OCI-LY7 (cell line): ENCODE data around the gene GNPDA2. TPM values are rescaled to one million over a fixed set of nuclear protein-coding genes. Genes with fewer than 3 reads are reported as not detected.
A peak's percentile ranks its signal among the peaks of the same experiment; 100 is the strongest.

ENCODE experiments used
- BruUV-seq: library from RNA; stranded (reverse); fragments of 400-500 nt; replicated peaks from 2 replicates; lab custom pipeline; 2021; lab: Mats Ljungman, UMichigan
- CTCF ChIA-PET: fragments of 300-600 bp; sonication (Branson Sonifier 250); formaldehyde crosslinking; loops from one replicate; lab custom pipeline; 2022; ENCODE audit warnings: antibody characterized with exemption; ENCODE audit not compliant: unreplicated experiment; lab: Charles Lee
- POLR2A ChIA-PET: fragments of 300-600 bp; sonication (Branson Sonifier 250); formaldehyde crosslinking; loops from one replicate; lab custom pipeline; 2022; ENCODE audit warnings: antibody characterized with exemption; lab: Charles Lee
- DNase-seq: peaks from one replicate; pipeline ENCODE4 v3.0.0-alpha.2; 2015; ENCODE audit warnings: low spot score
- H2AFZ ChIP-seq: fragments of 200-600 bp; sonication (generic), shearing (Covaris generic); 2 replicates; pipeline ENCODE4 v1.6.1; 2014; ENCODE audit warnings: mild to moderate bottlenecking, antibody characterized with exemption, low read length, moderate library complexity
- H3K27ac ChIP-seq: fragments of 200-600 bp; sonication (generic); 2 replicates; pipeline ENCODE4 v1.5.1; 2014; ENCODE audit warnings: mixed run types, low read depth, mild to moderate bottlenecking, moderate library complexity, low read length, inconsistent platforms; ENCODE audit not compliant: poor library complexity, severe bottlenecking
- H3K36me3 ChIP-seq: fragments of 200-600 bp; sonication (generic); 2 replicates; pipeline ENCODE4 v1.6.1; 2014; ENCODE audit warnings: mild to moderate bottlenecking, antibody characterized with exemption, low read length, moderate library complexity, mixed read lengths; ENCODE audit not compliant: insufficient read depth
- H3K4me1 ChIP-seq: fragments of 200-600 bp; sonication (generic); 2 replicates; pipeline ENCODE4 v1.5.1; 2014; ENCODE audit warnings: mild to moderate bottlenecking, low read length; ENCODE audit not compliant: insufficient read depth, poor library complexity, severe bottlenecking
- H3K4me2 ChIP-seq: fragments of 200-600 bp; sonication (generic); 2 replicates; pipeline ENCODE4 v1.6.1; 2014; ENCODE audit warnings: mild to moderate bottlenecking, low read length
- H3K4me3 ChIP-seq: fragments of 200-600 bp; sonication (generic); 2 replicates; pipeline ENCODE4 v1.5.1; 2014; ENCODE audit warnings: mild to moderate bottlenecking, low read depth, low read length; ENCODE audit not compliant: poor library complexity, severe bottlenecking
- H3K79me2 ChIP-seq: fragments of 200-600 bp; sonication (generic); 2 replicates; pipeline ENCODE4 v1.6.1; 2016; ENCODE audit warnings: low read depth, mild to moderate bottlenecking, low read length, moderate library complexity, mixed read lengths; ENCODE audit not compliant: insufficient read depth
- H3K9me2 ChIP-seq: fragments of 200-600 bp; sonication (generic); 2 replicates; pipeline ENCODE4 v1.6.1; 2016; ENCODE audit warnings: mild to moderate bottlenecking, low read length, mixed read lengths; ENCODE audit not compliant: insufficient read depth
- H3K9me3 ChIP-seq: fragments of 200-600 bp; sonication (generic); 2 replicates; pipeline ENCODE4 v1.6.1; 2014; ENCODE audit warnings: mild to moderate bottlenecking, mixed run types, low read length, mixed read lengths
- H4K20me1 ChIP-seq: fragments of 200-600 bp; sonication (generic); 2 replicates; pipeline ENCODE4 v1.6.1; 2014; ENCODE audit warnings: mild to moderate bottlenecking, antibody characterized with exemption, low read length, moderate library complexity, mixed read lengths; ENCODE audit not compliant: insufficient read depth
- EZH2phosphoT487 ChIP-seq: fragments of 200-600 bp; sonication (generic); IDR thresholded peaks from 2 replicates; pipeline ENCODE4 v1.6.1; 2018; ENCODE audit warnings: low read depth, borderline replicate concordance, mild to moderate bottlenecking, mixed run types, antibody characterized with exemption, low read length, moderate library complexity, mixed read lengths
- intact Hi-C: fragments of 100-400 bp; cut with micrococcal nuclease; formaldehyde crosslinking; loops from one replicate; pipeline ENCODE4 v1.10.0; 2022; ENCODE audit not compliant: unreplicated experiment
- total RNA-seq, 2 experiments: library from RNA; depleted of rRNA in 1 of 2; stranded (reverse); fragments of >200 nt in 1 of 2; shearing (Covaris generic) in 1 of 2; gene quantifications; 2 replicates each; pipeline ENCODE4 v1.2.3, GENCODE V29; 2014 to 2022
- TF ChIP-seq, protein P1 (sequence below): fragments of 200-600 bp; sonication (generic); conservative IDR thresholded peaks from 2 replicates; pipeline ENCODE4 v1.5.1; 2014; ENCODE audit warnings: mild to moderate bottlenecking, antibody characterized with exemption, low read length, moderate library complexity, mixed read lengths

GNPDA2 gene
- total RNA-seq, 2 experiments from 2014 or later: 10.1 to 12.1 TPM

DNA sequence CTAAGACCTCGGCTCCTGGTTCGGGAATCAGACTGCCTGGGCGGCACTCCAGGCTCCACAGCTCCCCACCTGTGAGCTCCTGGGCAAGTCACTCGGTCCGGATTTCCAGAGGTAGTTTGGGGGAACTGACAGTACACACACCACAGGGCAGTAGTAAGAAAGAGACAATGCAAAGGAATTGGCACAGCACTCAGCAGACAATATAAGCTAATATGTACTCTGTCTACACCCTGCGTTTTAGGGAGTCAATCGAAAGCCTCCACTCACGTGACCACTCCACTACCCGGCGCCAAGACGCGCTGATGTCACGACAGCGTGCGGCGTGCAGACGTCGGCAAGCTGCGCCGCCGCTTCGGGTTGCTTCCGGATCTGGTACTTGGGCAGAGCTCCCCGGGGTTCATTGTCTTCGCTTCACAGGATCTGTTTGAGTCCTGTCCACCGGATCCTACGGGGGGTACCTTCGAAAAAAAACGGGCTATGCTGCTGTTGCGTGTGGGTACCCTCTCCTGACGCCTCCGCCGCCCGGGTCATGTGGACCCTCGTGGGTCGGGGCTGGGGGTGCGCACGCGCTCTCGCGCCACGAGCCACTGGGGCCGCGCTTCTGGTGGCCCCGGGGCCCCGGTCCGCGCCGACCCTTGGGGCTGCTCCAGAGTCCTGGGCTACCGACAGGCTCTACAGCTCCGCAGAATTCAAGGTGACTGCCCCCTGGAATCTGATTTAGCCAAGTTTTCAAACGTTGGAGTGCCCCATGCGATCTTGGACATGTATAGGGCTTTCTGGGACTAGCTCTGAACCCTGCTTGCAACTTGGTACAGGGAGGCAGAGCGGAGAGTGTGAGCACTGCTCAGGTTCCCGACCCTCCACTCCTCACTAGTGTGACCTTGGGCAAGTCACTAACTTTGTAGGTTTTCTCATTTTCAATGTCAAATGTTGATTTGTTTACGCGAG, 48.0 kb downstream of the GNPDA2 start, which contains the start of gene GUF1:
Gene GUF1, plus strand, starts transcription at position 327 of the 948 bp plus-strand sequence. Its CDS starts 203 bp downstream, at position 530.
- Histone ChIP-seq H4K20me1 (peaks cover 25% of the 10 kb centered on the region; the same call in 1 of the 2 replicates), H3K27ac (peak within 1 kb of the TSS; percentile 57), H3K4me2 (peak within 1 kb of the TSS; percentile 90), H3K36me3 (peaks cover 28% of the 10 kb centered on the region), H3K4me1 (peaks cover 23% of the 10 kb centered on the region), H3K4me3 (peak within 1 kb of the TSS; percentile 85), H2AFZ (peak within 1 kb of the TSS; percentile 96), H3K9me2 (no peaks in the 10 kb centered on the region), H3K79me2 (peaks cover 30% of the 10 kb centered on the region), H3K9me3 (no peaks in the 10 kb centered on the region)
- TF ChIP-seq, protein P1, sequence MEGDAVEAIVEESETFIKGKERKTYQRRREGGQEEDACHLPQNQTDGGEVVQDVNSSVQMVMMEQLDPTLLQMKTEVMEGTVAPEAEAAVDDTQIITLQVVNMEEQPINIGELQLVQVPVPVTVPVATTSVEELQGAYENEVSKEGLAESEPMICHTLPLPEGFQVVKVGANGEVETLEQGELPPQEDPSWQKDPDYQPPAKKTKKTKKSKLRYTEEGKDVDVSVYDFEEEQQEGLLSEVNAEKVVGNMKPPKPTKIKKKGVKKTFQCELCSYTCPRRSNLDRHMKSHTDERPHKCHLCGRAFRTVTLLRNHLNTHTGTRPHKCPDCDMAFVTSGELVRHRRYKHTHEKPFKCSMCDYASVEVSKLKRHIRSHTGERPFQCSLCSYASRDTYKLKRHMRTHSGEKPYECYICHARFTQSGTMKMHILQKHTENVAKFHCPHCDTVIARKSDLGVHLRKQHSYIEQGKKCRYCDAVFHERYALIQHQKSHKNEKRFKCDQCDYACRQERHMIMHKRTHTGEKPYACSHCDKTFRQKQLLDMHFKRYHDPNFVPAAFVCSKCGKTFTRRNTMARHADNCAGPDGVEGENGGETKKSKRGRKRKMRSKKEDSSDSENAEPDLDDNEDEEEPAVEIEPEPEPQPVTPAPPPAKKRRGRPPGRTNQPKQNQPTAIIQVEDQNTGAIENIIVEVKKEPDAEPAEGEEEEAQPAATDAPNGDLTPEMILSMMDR: no peak
- no peak for TF ChIP-seq EZH2phosphoT487
- POLR2A ChIA-PET: interaction anchor here (0.6 to 3.6 kb wide), 14 partner anchors 9 to 1822 kb away, joined by 3 to 42 read pairs (median 4); partner anchors contain the start of gene GNPDA2
- peak; percentile 92 for DNase-seq
- CTCF ChIA-PET: no interaction called here
- intact Hi-C loops: loop anchor here (1.0 kb wide), 1 partner anchor 48 kb away; the partner anchor contains the start of gene GNPDA2
- BruUV-seq: no TSS peak

DNA sequence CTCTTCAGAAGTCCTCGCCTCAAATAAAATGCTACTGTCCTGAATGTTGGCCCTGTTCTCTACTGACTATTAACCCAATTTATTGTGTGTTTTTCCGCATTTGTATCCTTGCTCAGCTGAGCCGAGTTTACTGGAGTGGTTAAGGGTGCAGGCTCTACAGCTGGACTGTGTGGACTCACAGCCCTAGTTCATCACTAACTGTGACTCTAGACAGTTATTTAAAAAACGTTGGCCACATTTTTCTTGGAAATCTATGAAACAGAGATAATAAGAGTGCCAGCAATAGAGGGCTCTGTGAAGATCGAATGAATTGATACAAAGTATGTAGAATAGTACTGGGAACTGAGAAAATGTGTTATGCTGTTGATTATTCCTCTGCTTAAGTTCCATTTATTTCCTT, 51.0 kb downstream of the GNPDA2 start:
- intact Hi-C loops: no loop called here
- H3K9me3 ChIP-seq: no peaks in the 10 kb centered on the region
- peaks cover 19% of the 10 kb centered on the region for H3K79me2 ChIP-seq
- POLR2A ChIA-PET: no interaction called here
- peaks cover 16% of the 10 kb centered on the region for H3K4me1 ChIP-seq
- BruUV-seq: no TSS peak
- H3K4me2 ChIP-seq: no peak overlapping the region
- peaks cover 12% of the 10 kb centered on the region; the same call in 1 of the 2 replicates for H4K20me1 ChIP-seq
- H3K27ac ChIP-seq: no peak overlapping the region
- CTCF ChIA-PET: no interaction called here
- H3K9me2 ChIP-seq: no peaks in the 10 kb centered on the region
- no peak overlapping the region for H2AFZ ChIP-seq
- H3K4me3 ChIP-seq: no peak overlapping the region
- no peaks in the 10 kb centered on the region for H3K36me3 ChIP-seq
- TF ChIP-seq, protein P1: no peak
- TF ChIP-seq EZH2phosphoT487: no peak
- no peak for DNase-seq
